ENCODE data around the gene SOCS1. TPM values are rescaled to one million over a fixed set of nuclear protein-coding genes. Genes with fewer than 3 reads are reported as not detected.
A peak's percentile ranks its signal among the peaks of the same experiment; 100 is the strongest.

Gene SOCS1
- total and polyA plus RNA-seq, 9 of the 15 experiments (the other 6 are each of a cell fraction or from before 2014, with no cell fraction given) = 0.04 to 7.5 (median 2.3) TPM

DNA sequence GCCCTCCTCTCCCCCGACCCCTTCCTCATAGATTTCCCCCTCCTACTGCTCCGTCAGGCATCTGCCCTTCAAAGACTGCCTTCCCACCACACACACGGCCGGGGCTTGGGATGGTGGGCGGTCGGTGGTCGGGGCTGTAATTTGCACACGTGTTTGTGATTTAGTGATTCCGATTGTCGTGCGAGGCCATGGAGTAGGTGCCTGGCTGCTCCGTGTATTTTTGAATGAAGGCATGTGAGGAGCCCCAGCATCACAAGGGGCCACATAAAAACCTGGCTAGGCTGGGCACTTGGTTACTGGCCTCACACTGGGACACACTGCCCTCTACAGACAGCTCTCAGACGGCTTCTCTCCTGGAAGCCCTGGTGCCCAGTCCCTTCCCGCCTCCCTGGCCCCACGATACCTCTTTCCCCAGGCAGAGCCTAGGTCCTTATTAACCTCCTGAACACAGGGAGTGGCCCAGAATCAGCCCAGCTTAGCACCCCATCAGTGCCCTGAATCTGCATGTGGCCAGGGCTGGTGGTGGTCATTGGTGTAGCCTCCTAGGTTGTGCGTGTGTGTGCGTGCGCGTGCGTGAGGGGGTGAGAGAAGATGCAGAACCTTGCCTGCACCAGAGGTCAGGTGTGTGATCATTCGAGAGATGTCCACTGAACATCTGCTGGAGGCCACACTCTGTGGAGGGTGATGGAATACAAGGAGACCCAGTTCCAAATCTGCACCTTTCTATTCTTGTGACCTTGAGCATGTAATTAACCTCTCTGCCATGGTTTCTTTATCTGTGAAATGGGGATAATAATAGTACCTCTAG lies 1.3 kb upstream of the SOCS1 start (continued):
- TF ChIP-seq, protein P1, sequence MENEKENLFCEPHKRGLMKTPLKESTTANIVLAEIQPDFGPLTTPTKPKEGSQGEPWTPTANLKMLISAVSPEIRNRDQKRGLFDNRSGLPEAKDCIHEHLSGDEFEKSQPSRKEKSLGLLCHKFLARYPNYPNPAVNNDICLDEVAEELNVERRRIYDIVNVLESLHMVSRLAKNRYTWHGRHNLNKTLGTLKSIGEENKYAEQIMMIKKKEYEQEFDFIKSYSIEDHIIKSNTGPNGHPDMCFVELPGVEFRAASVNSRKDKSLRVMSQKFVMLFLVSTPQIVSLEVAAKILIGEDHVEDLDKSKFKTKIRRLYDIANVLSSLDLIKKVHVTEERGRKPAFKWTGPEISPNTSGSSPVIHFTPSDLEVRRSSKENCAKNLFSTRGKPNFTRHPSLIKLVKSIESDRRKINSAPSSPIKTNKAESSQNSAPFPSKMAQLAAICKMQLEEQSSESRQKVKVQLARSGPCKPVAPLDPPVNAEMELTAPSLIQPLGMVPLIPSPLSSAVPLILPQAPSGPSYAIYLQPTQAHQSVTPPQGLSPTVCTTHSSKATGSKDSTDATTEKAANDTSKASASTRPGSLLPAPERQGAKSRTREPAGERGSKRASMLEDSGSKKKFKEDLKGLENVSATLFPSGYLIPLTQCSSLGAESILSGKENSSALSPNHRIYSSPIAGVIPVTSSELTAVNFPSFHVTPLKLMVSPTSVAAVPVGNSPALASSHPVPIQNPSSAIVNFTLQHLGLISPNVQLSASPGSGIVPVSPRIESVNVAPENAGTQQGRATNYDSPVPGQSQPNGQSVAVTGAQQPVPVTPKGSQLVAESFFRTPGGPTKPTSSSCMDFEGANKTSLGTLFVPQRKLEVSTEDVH (IDR thresholded peaks at IDR 0.05; ENCODE audit: low read depth, partially characterized antibody) = no peak
- TF ChIP-seq CBX1 (IDR thresholded peaks at IDR 0.05; ENCODE audit: low read depth) = no peak
- TF ChIP-seq GATAD2A (IDR thresholded peaks at IDR 0.05) = peak; percentile 66; the same call in 1 of the 2 replicates
- TF ChIP-seq, protein P2, sequence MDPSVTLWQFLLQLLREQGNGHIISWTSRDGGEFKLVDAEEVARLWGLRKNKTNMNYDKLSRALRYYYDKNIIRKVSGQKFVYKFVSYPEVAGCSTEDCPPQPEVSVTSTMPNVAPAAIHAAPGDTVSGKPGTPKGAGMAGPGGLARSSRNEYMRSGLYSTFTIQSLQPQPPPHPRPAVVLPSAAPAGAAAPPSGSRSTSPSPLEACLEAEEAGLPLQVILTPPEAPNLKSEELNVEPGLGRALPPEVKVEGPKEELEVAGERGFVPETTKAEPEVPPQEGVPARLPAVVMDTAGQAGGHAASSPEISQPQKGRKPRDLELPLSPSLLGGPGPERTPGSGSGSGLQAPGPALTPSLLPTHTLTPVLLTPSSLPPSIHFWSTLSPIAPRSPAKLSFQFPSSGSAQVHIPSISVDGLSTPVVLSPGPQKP (CRISPR knock-in tag; IDR thresholded peaks at IDR 0.05) = no peak
- TF ChIP-seq SRSF7 (optimal IDR thresholded peaks at IDR 0.05; ENCODE audit: low read depth, low read length) = no peak
- no peak for TF ChIP-seq NFIC (IDR thresholded peaks at IDR 0.05)
- 0 out of 2 replicates have a peak, but pooled peaks have one; percentile 28 for TF ChIP-seq SP1 (CRISPR knock-in tag; IDR thresholded peaks at IDR 0.05)
- TF ChIP-seq, protein P3, sequence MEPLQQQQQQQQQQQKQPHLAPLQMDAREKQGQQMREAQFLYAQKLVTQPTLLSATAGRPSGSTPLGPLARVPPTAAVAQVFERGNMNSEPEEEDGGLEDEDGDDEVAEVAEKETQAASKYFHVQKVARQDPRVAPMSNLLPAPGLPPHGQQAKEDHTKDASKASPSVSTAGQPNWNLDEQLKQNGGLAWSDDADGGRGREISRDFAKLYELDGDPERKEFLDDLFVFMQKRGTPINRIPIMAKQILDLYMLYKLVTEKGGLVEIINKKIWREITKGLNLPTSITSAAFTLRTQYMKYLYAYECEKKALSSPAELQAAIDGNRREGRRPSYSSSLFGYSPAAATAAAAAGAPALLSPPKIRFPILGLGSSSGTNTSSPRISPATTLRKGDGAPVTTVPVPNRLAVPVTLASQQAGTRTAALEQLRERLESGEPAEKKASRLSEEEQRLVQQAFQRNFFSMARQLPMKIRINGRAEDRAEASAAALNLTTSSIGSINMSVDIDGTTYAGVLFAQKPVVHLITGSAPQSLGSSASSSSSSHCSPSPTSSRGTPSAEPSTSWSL (CRISPR knock-in tag; IDR thresholded peaks at IDR 0.05; ENCODE audit: borderline replicate concordance) = no peak
- TF ChIP-seq, protein P4, sequence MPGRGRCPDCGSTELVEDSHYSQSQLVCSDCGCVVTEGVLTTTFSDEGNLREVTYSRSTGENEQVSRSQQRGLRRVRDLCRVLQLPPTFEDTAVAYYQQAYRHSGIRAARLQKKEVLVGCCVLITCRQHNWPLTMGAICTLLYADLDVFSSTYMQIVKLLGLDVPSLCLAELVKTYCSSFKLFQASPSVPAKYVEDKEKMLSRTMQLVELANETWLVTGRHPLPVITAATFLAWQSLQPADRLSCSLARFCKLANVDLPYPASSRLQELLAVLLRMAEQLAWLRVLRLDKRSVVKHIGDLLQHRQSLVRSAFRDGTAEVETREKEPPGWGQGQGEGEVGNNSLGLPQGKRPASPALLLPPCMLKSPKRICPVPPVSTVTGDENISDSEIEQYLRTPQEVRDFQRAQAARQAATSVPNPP (IDR thresholded peaks at IDR 0.05; ENCODE audit: borderline replicate concordance, insufficient read depth, insufficient read length) = no peak
- no peak for TF ChIP-seq NR4A1 (CRISPR knock-in tag; IDR thresholded peaks at IDR 0.05)
- TF ChIP-seq NR4A1 (tag; IDR thresholded peaks at IDR 0.05) = 0 out of 2 replicates have a peak, but pooled peaks have one; percentile 33
- no peak for TF ChIP-seq MYBL2 (IDR thresholded peaks at IDR 0.05; ENCODE audit: low read depth)
- no peak for TF ChIP-seq MYBL2 (CRISPR knock-in tag; IDR thresholded peaks at IDR 0.05; ENCODE audit: borderline replicate concordance)
- TF ChIP-seq TAL1 (IDR thresholded peaks at IDR 0.05) = no peak; the same call in 1 of the 2 replicates
- peak; percentile 73 to 77 for TF ChIP-seq NRF1 (conservative IDR thresholded peaks at IDR 0.05 in 1 of 2, IDR thresholded peaks at IDR 0.05 in 1 of 2)
- no peak for TF ChIP-seq ZNF184 (CRISPR knock-in tag; IDR thresholded peaks at IDR 0.05)
- TF ChIP-seq FOXP1 (CRISPR knock-in tag; IDR thresholded peaks at IDR 0.05) = 0 out of 2 replicates have a peak, but pooled peaks have one; percentile 38
- no peak for TF ChIP-seq NCOA4 (IDR thresholded peaks at IDR 0.05; ENCODE audit: partially characterized antibody)
- TF ChIP-seq SUPT5H (IDR thresholded peaks at IDR 0.05) = no peak
- TF ChIP-seq, protein P5, sequence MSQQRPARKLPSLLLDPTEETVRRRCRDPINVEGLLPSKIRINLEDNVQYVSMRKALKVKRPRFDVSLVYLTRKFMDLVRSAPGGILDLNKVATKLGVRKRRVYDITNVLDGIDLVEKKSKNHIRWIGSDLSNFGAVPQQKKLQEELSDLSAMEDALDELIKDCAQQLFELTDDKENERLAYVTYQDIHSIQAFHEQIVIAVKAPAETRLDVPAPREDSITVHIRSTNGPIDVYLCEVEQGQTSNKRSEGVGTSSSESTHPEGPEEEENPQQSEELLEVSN (IDR thresholded peaks at IDR 0.05; ENCODE audit: borderline replicate concordance in 1 of 2, extremely low read depth in 1 of 2, insufficient read depth in 1 of 2, insufficient read length in 1 of 2, low read depth in 1 of 2, low read length in 1 of 2, poor library complexity in 1 of 2, severe bottlenecking in 1 of 2) = peak; percentile 50 to 79

All from K562 (cell line).